Measurements from ENCODE around the gene CARM1.

DNA sequence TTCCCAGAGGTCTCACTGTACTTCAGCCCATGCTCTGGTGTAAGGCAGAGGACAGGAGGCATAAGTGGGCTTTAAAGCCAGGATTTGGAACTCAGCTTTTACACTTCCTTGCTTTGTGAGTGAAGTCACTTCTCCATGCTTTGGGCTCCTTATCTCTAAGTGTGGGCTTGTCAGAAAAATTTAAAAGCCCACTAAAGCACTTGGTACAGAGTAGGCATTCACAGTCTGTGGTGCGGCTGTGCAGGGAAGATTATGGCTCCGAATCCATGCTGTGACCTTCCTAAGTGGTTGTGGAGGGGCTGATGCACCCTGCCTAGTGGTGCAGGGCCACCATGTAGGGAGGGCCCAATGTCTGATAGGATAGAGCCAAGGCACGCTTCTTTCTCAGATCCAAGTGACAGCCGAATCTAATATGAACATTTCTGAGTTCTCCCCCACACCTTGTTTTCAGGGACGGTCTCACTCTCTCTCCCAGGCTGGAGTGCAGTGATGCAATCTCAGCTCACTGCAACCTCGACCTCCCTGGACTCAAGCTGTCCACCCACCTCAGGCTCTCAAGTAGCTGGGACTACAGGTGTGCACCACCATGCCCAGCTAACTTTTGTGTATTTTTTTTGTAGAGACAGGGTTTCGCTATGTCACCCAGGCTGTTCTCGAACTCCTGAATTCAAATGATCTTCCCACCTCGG, 64.2 kb downstream of the CARM1 start:
- TF ChIP-seq, protein P1, sequence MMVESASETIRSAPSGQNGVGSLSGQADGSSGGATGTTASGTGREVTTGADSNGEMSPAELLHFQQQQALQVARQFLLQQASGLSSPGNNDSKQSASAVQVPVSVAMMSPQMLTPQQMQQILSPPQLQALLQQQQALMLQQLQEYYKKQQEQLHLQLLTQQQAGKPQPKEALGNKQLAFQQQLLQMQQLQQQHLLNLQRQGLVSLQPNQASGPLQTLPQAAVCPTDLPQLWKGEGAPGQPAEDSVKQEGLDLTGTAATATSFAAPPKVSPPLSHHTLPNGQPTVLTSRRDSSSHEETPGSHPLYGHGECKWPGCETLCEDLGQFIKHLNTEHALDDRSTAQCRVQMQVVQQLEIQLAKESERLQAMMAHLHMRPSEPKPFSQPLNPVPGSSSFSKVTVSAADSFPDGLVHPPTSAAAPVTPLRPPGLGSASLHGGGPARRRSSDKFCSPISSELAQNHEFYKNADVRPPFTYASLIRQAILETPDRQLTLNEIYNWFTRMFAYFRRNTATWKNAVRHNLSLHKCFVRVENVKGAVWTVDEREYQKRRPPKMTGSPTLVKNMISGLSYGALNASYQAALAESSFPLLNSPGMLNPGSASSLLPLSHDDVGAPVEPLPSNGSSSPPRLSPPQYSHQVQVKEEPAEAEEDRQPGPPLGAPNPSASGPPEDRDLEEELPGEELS (CRISPR knock-in tag; IDR thresholded peaks at IDR 0.05): no peak
- TF ChIP-seq, protein P2, sequence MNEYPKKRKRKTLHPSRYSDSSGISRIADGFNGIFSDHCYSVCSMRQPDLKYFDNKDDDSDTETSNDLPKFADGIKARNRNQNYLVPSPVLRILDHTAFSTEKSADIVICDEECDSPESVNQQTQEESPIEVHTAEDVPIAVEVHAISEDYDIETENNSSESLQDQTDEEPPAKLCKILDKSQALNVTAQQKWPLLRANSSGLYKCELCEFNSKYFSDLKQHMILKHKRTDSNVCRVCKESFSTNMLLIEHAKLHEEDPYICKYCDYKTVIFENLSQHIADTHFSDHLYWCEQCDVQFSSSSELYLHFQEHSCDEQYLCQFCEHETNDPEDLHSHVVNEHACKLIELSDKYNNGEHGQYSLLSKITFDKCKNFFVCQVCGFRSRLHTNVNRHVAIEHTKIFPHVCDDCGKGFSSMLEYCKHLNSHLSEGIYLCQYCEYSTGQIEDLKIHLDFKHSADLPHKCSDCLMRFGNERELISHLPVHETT (CRISPR knock-in tag; conservative IDR thresholded peaks at IDR 0.05): no peak
